K562 (cell line): ENCODE measurements around the gene SYNE2. TPM values are rescaled to one million over a fixed set of nuclear protein-coding genes. Genes with fewer than 3 reads are reported as not detected.

Source experiments
- ATAC-seq: fragments of 200-7000 bp; cut with Tn5 transposase; 3 replicates; pipeline ENCODE4 v1.9.1; 2020; ENCODE audit warnings: moderate library complexity
- BruUV-seq: library from RNA; stranded (reverse); fragments of 400-500 nt; replicated peaks from 2 replicates; lab custom pipeline; 2021; lab: Mats Ljungman, UMichigan
- CTCF ChIA-PET: fragments of 300-600 bp; formaldehyde crosslinking; extraction: SDS; loops from one replicate; lab custom pipeline; 2021; ENCODE audit warnings: low intra/inter-chr PET ratio; lab: Yijun Ruan, JAX
- POLR2A ChIA-PET: fragments of 300-600, 350-650 bp; sonication (Branson Sonifier 250); formaldehyde crosslinking; extraction: SDS; loops from one replicate; lab custom pipeline; 2021; ENCODE audit warnings: antibody characterized with exemption, inconsistent platforms; lab: Yijun Ruan, JAX
- DNase-seq, 4 experiments: peaks; one replicate each; pipeline versions ENCODE4 v3.0.0 to v3.0.0-alpha.2; 2011 to 2018; ENCODE audit warnings: low spot score in 3 of 4, mixed read lengths in 3 of 4; ENCODE audit errors: extremely low read depth in 1 of 4
- FAIRE-seq: peaks from 2 replicates; lab custom pipeline; 2011; peaks lifted over from hg19 to GRCh38; lab: Jason Lieb, UNC
- H2AFZ ChIP-seq: 2 replicates; pipeline ENCODE4 v1.6.0; 2011; ENCODE audit warnings: low read depth, low read length, control low read depth, inconsistent platforms
- H3K27ac ChIP-seq: fragments of 200-600 bp; 3 replicates; pipeline ENCODE4 v1.8.0; 2011; ENCODE audit warnings: low read depth, mild to moderate bottlenecking, control low read depth, inconsistent platforms, low read length, moderate library complexity, mixed read lengths; ENCODE audit errors: extremely low read depth
- H3K27me3 ChIP-seq, 2 experiments: fragments of 300-600 bp in 1 of 2; 2 replicates in 1 of 2; 3 replicates in 1 of 2; pipeline versions ENCODE4 v1.6.0 to v1.8.0; 2011; ENCODE audit warnings: inconsistent platforms in 2 of 2, low read length in 2 of 2, mild to moderate bottlenecking in 1 of 2, mixed read lengths in 1 of 2, moderate library complexity in 1 of 2; ENCODE audit not compliant: control insufficient read depth in 2 of 2, insufficient read depth in 2 of 2
- H3K36me3 ChIP-seq: fragments of 300-600 bp; 3 replicates; pipeline ENCODE4 v1.8.0; 2011; ENCODE audit warnings: mild to moderate bottlenecking, low read length, inconsistent platforms; ENCODE audit not compliant: control insufficient read depth, insufficient read depth
- H3K4me1 ChIP-seq, 2 experiments: fragments of 200-600 bp in 1 of 2; replicated peaks in 1 of 2; 2 replicates in 1 of 2; 3 replicates in 1 of 2; pipeline versions ENCODE4 v1.5.1 to v1.8.0; 2011; ENCODE audit warnings: inconsistent platforms in 2 of 2, low read length in 2 of 2, mild to moderate bottlenecking in 1 of 2, mixed read lengths in 1 of 2, moderate library complexity in 1 of 2; ENCODE audit not compliant: control insufficient read depth in 2 of 2, insufficient read depth in 2 of 2
- H3K4me2 ChIP-seq: 2 replicates; pipeline ENCODE4 v1.6.1; 2011; ENCODE audit warnings: low read length, control low read depth, inconsistent platforms, mixed read lengths; ENCODE audit not compliant: insufficient read depth
- H3K4me3 ChIP-seq: fragments of 200-600 bp; sonication (generic), shearing (Covaris generic); 2 replicates; pipeline ENCODE4 v1.5.1; 2016; ENCODE audit warnings: control low read depth, inconsistent platforms
- H3K79me2 ChIP-seq: fragments of 200-600 bp; 3 replicates; pipeline ENCODE4 v1.8.0; 2011; ENCODE audit warnings: low read length, inconsistent platforms; ENCODE audit not compliant: control insufficient read depth, insufficient read depth
- H3K9ac ChIP-seq, 2 experiments: 2 replicates each; pipeline versions ENCODE4 v1.6.0 to v1.6.1; 2011; ENCODE audit warnings: low read depth in 2 of 2, low read length in 2 of 2, control low read depth in 1 of 2, inconsistent platforms in 1 of 2, mild to moderate bottlenecking in 1 of 2, mixed read lengths in 1 of 2; ENCODE audit not compliant: insufficient read depth in 1 of 2
- H3K9me1 ChIP-seq: one replicate; pipeline ENCODE4 v1.6.0; 2011; ENCODE audit warnings: inconsistent platforms, mild to moderate bottlenecking, low read length, moderate library complexity; ENCODE audit not compliant: control insufficient read depth, insufficient read depth
- H3K9me3 ChIP-seq: replicated peaks from 2 replicates; pipeline ENCODE4 v1.5.1; 2011; ENCODE audit warnings: low read depth, low read length, inconsistent platforms; ENCODE audit not compliant: control insufficient read depth, insufficient read depth
- H4K20me1 ChIP-seq: replicated peaks from 2 replicates; pipeline ENCODE4 v1.6.1; 2011; ENCODE audit warnings: low read length, inconsistent platforms, mixed read lengths; ENCODE audit not compliant: control insufficient read depth, insufficient read depth
- ARHGAP35 ChIP-seq: fragments of 450-650 bp; IDR thresholded peaks from 2 replicates; pipeline ENCODE4 v1.6.1; 2018; ENCODE audit not compliant: partially characterized antibody
- BRF1 ChIP-seq: IDR thresholded peaks from 3 replicates; pipeline ENCODE4 v1.6.1; 2011; ENCODE audit warnings: borderline replicate concordance, mild to moderate bottlenecking; ENCODE audit not compliant: insufficient read length; ENCODE audit errors: extremely low read depth
- HINFP ChIP-seq: fragments of 450-650 bp; conservative IDR thresholded peaks from 2 replicates; pipeline ENCODE4 v1.6.1; 2016; ENCODE audit warnings: missing genetic modification characterization, low read depth, mild to moderate bottlenecking, control low read depth, missing compliant biosample characterization
- MEF2A ChIP-seq: IDR thresholded peaks from 2 replicates; pipeline ENCODE4 v1.6.1; 2011; ENCODE audit warnings: low read depth, mild to moderate bottlenecking, low read length, moderate library complexity; ENCODE audit not compliant: control insufficient read depth
- NR3C1 ChIP-seq: sonication (generic); formaldehyde crosslinking; IDR thresholded peaks from 2 replicates; pipeline ENCODE4 v1.8.1; 2022; ENCODE audit warnings: missing genetic modification reagents
- NRF1 ChIP-seq, 2 experiments: fragments of 450-650 bp; IDR thresholded peaks in 1 of 2; conservative IDR thresholded peaks in 1 of 2; 2 replicates each; pipeline ENCODE4 v1.6.1; 2014; ENCODE audit warnings: mild to moderate bottlenecking in 2 of 2
- RBM22 ChIP-seq: fragments of 200-400 bp; formaldehyde crosslinking; IDR thresholded peaks from 2 replicates; pipeline ENCODE4 v1.6.1; 2018; ENCODE audit warnings: low read length, low read depth; ENCODE audit not compliant: poor library complexity, severe bottlenecking
- SIX5 ChIP-seq, 2 experiments: IDR thresholded peaks; 2 replicates each; pipeline ENCODE4 v1.6.1; 2011; ENCODE audit warnings: low read length in 2 of 2, borderline replicate concordance in 1 of 2, low read depth in 1 of 2, mild to moderate bottlenecking in 1 of 2, moderate library complexity in 1 of 2; ENCODE audit not compliant: insufficient read depth in 1 of 2
- SNRNP70 ChIP-seq: fragments of 200-400 bp; formaldehyde crosslinking; optimal IDR thresholded peaks from 2 replicates; pipeline ENCODE3; 2017; ENCODE audit warnings: low read depth, low read length
- TAF7 ChIP-seq: fragments of 450-650 bp; IDR thresholded peaks from 2 replicates; pipeline ENCODE4 v1.6.1; 2016; ENCODE audit warnings: missing genetic modification characterization, missing compliant biosample characterization
- TBL1XR1 ChIP-seq, 2 experiments: IDR thresholded peaks; 2 replicates each; pipeline ENCODE4 v1.6.1; 2012; ENCODE audit warnings: improper control_type of control experiment in 2 of 2, low read length in 2 of 2, mild to moderate bottlenecking in 1 of 2
- WHSC1 ChIP-seq: IDR thresholded peaks from one replicate; pipeline ENCODE4 v1.6.1; 2012; ENCODE audit warnings: low read length, control low read depth, inconsistent platforms
- ZNF23 ChIP-seq: fragments of 250-450 bp; sonication (Bioruptor Pico); IDR thresholded peaks from 2 replicates; pipeline ENCODE4 v1.4.0; 2020; ENCODE audit warnings: mild to moderate bottlenecking
- ZNF24 ChIP-seq: fragments of 450-650 bp; IDR thresholded peaks from 2 replicates; pipeline ENCODE4 v1.6.1; 2016
- ZNF699 ChIP-seq: fragments of 250-450 bp; sonication (Bioruptor Pico); IDR thresholded peaks from 2 replicates; pipeline ENCODE4 v1.8.0; 2021; ENCODE audit warnings: mild to moderate bottlenecking, moderate library complexity; ENCODE audit not compliant: insufficient replicate concordance
- ZNF75A ChIP-seq: fragments of 450-650 bp; formaldehyde crosslinking; IDR thresholded peaks from 2 replicates; pipeline ENCODE4 v1.4.0; 2020; ENCODE audit warnings: mild to moderate bottlenecking
- whole genome bisulfite sequencing: fragments of 100-300 bp; shearing (Covaris generic); methylation state at CpG from one replicate; pipeline ENCODE4 v1.1.6; 2016; ENCODE audit warnings: low coverage, mixed read lengths; ENCODE audit not compliant: insufficient coverage; ENCODE audit errors: missing lambda C conversion rate; 5-methylcytosine and 5-hydroxymethylcytosine counted together
- in situ Hi-C: fragments of 300-500 bp; cut with MboI; formaldehyde crosslinking; loops from 4 replicates; pipeline ENCODE4 v1.15.0; 2018; ENCODE audit warnings: inconsistent platforms, mixed read lengths
- intact Hi-C: fragments of 100-400 bp; cut with micrococcal nuclease; formaldehyde crosslinking; loops from 2 replicates; pipeline ENCODE4 v1.14.2; 2022
- polyA plus RNA-seq, 8 experiments: library from polyadenylated mRNA; depleted of rRNA in 4 of 8; stranded (reverse) in 5 of 8; unstranded in 3 of 8; fragments of >200 nt; fragmentation: Nextera tagmentation in 2 of 8; fragmentation: Illumina TruSeq in 1 of 8; extraction: Ambion mirVana in 2 of 8; extraction: Trizol in 1 of 8; gene quantifications; 2 replicates each; pipeline versions ENCODE4 v1.2.1 to v1.2.3, GENCODE V29; 2011 to 2014; ENCODE audit warnings: inconsistent platforms in 1 of 8, missing spikeins in 1 of 8
- total RNA-seq, 7 experiments: library from RNA; depleted of rRNA in 6 of 7; stranded (reverse); fragments of >200 nt in 6 of 7; fragmentation: Illumina TruSeq in 2 of 7; extraction: Trizol in 2 of 7; gene quantifications; 2 replicates each; pipeline versions ENCODE4 v1.2.1 to v1.2.3, GENCODE V29; 2011 to 2021; ENCODE audit warnings: low replicate concordance in 1 of 7
- TF ChIP-seq, protein P1 (sequence below): fragments of 250-450 bp; sonication (Bioruptor Pico); IDR thresholded peaks from 2 replicates; pipeline ENCODE4 v1.9.0; 2021; ENCODE audit warnings: mild to moderate bottlenecking

SYNE2 gene
- total and polyA plus RNA-seq, 9 of the 15 experiments (the other 6 are each of a cell fraction or from before 2014, with no cell fraction given): 0.06 to 0.53 (median 0.11) TPM

- intact Hi-C loops (no loop called here), in situ Hi-C loops (no loop called here)
- no peak overlapping the region for H3K9ac ChIP-seq
- no peaks in the 10 kb centered on the region for H3K4me1 ChIP-seq
- FAIRE-seq: no peak
- H3K36me3 ChIP-seq: no peaks in the 10 kb centered on the region
- H4K20me1 ChIP-seq: no peaks in the 10 kb centered on the region
- DNase-seq: no peak
- H3K4me3 ChIP-seq: no peak overlapping the region
- H3K27ac ChIP-seq: no peak overlapping the region
- no peak for ATAC-seq
- TF ChIP-seq BRF1 (no peak), SIX5 (IDR thresholded peaks at IDR 0.05; ENCODE audit: borderline replicate concordance in 1 of 2, insufficient read depth in 1 of 2, low read depth in 1 of 2, low read length in 2 of 2) (no peak), ZNF75A (CRISPR knock-in tag) (no peak), ZNF699 (CRISPR knock-in tag) (no peak)
- TF ChIP-seq, protein P1, sequence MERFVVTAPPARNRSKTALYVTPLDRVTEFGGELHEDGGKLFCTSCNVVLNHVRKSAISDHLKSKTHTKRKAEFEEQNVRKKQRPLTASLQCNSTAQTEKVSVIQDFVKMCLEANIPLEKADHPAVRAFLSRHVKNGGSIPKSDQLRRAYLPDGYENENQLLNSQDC (CRISPR knock-in tag): no peak
- H2AFZ ChIP-seq: no peak overlapping the region
- no peaks in the 10 kb centered on the region for H3K9me3 ChIP-seq
- peaks cover 0 to 16% of the 10 kb centered on the region in 2 experiments; a peak in 2 of 5 replicates for H3K27me3 ChIP-seq
- no TSS peak for BruUV-seq
- no peaks in the 10 kb centered on the region for H3K9me1 ChIP-seq
- CTCF ChIA-PET: no interaction called here
- no peak overlapping the region for H3K4me2 ChIP-seq
- H3K79me2 ChIP-seq: no peaks in the 10 kb centered on the region
- POLR2A ChIA-PET: no interaction called here
- WGBS: 5% methylated on average over 2 of the region's 2 CpGs
Measured at GRCh38 chr14:64118892-64119291, 266.1 kb downstream of the SYNE2 start.

DNA sequence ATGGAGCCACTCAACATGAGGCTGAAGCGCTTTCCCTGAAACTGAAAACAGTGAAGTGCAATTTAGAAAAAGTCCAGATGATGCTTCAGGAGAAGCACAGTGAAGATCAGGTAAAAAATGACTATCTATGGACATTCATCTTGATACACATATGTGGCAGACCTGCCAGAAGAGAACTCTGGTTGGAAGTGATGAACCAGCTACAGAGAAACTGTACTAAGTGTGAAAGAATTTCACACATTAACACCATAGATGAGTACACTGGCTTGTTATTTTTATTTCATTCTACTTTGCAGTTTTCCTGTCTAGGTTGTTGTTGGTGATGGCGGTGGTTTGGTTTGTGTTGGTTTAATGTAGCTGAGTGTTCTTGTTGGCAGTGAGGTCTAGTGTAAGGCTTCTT, 266.7 kb downstream of the SYNE2 start:
- ATAC-seq: no peak
- BruUV-seq: no TSS peak
- DNase-seq: no peak
- Histone ChIP-seq H4K20me1 (no peaks in the 10 kb centered on the region), H3K9me1 (no peaks in the 10 kb centered on the region), H3K9me3 (no peaks in the 10 kb centered on the region), H3K27me3 (peaks cover 0 to 10% of the 10 kb centered on the region in 2 experiments; a peak in 1 of 5 replicates), H3K4me3 (no peak overlapping the region), H3K4me1 (no peaks in the 10 kb centered on the region), H3K4me2 (no peak overlapping the region), H3K36me3 (no peaks in the 10 kb centered on the region), H3K27ac (no peak overlapping the region), H3K79me2 (no peaks in the 10 kb centered on the region), H3K9ac (no peak overlapping the region), H2AFZ (no peak overlapping the region)
- POLR2A ChIA-PET: no interaction called here
- CTCF ChIA-PET: no interaction called here
- intact Hi-C loops (no loop called here), in situ Hi-C loops (no loop called here)
- no peak for FAIRE-seq
- 0% methylated on average over 2 of the region's 2 CpGs for WGBS
- TF ChIP-seq ZNF24 (no peak), SNRNP70 (no peak), MEF2A (no peak), NRF1 (conservative IDR thresholded peaks at IDR 0.05 in 1 of 2, IDR thresholded peaks at IDR 0.05 in 1 of 2) (no peak), RBM22 (no peak), ARHGAP35 (no peak), TBL1XR1 (IDR thresholded peaks at IDR 0.05; ENCODE audit: low read length in 2 of 2) (no peak), HINFP (tag) (no peak), TAF7 (no peak), WHSC1 (no peak), ZNF23 (CRISPR knock-in tag) (no peak), NR3C1 (no peak)
